ENCODE measurements around the gene CD84.
"Not testable (repeated sequence)": the region's sequence is repeated elsewhere in the genome, so short reads cannot be mapped to it uniquely, and the experiment has no call there.

Gene CD84

DNA sequence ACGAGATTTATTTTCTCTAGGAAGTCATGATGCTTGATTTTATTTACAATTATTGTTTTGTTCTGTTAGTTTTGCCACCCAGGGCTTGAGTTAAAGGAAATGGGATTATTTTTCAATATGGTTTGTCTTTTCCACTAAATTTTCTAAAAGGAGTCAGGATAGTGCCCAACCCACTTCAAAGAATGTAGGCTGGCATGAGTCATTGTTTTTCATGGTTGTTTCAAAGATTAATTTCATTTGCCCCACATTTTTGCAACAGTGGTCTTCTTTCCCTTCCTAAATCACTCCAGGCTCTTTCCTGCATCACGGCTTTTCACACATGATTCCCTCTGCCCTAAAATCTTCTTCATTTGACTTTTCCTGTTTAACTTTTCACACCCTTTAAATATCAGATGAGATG, 58.7 kb downstream of the CD84 start:
- Histone ChIP-seq H2AFZ (ENCODE audit: low read depth) (no peak overlapping the region), H3K36me3 (ENCODE audit: insufficient read depth) (no peaks in the 10 kb centered on the region), H3K9ac (no peak overlapping the region), H3K27ac (no peak overlapping the region), H3K4me1 (ENCODE audit: low read depth, poor library complexity, severe bottlenecking) (no peaks in the 10 kb centered on the region), H3K79me2 (ENCODE audit: insufficient read depth, low read depth) (no peaks in the 10 kb centered on the region), H3K4me3 (IDR thresholded peaks at IDR 0.05; ENCODE audit: insufficient read depth, low read depth, low read length) (peak overlapping the region; percentile 8), H3K4me2 (no peak overlapping the region), H4K20me1 (ENCODE audit: insufficient read depth) (no peaks in the 10 kb centered on the region), H3K27me3 (ENCODE audit: insufficient read depth, low read depth) (no peaks in the 10 kb centered on the region)
- no peak for TF ChIP-seq CTCF (conservative IDR thresholded peaks at IDR 0.05; ENCODE audit: low read depth, low read length)

- H3K4me2 ChIP-seq: no peak overlapping the region
- no peaks in the 10 kb centered on the region for H3K4me1 ChIP-seq (ENCODE audit: low read depth, poor library complexity, severe bottlenecking)
- no peak overlapping the region for H3K27ac ChIP-seq
- no peaks in the 10 kb centered on the region for H3K79me2 ChIP-seq (ENCODE audit: insufficient read depth, low read depth)
- no peaks in the 10 kb centered on the region for H3K36me3 ChIP-seq (ENCODE audit: insufficient read depth)
- no peak overlapping the region for H2AFZ ChIP-seq (ENCODE audit: low read depth)
- H3K27me3 ChIP-seq (ENCODE audit: insufficient read depth, low read depth): no peaks in the 10 kb centered on the region
- no peaks in the 10 kb centered on the region for H4K20me1 ChIP-seq (ENCODE audit: insufficient read depth)
- peak; percentile 51 for TF ChIP-seq CTCF (conservative IDR thresholded peaks at IDR 0.05; ENCODE audit: low read depth, low read length)
- no peak overlapping the region for H3K9ac ChIP-seq
- peak overlapping the region; percentile 8 for H3K4me3 ChIP-seq (IDR thresholded peaks at IDR 0.05; ENCODE audit: insufficient read depth, low read depth, low read length)
These were observed 59.5 kb downstream of the CD84 start for GRCh38 chr1:160519642-160520435.

DNA sequence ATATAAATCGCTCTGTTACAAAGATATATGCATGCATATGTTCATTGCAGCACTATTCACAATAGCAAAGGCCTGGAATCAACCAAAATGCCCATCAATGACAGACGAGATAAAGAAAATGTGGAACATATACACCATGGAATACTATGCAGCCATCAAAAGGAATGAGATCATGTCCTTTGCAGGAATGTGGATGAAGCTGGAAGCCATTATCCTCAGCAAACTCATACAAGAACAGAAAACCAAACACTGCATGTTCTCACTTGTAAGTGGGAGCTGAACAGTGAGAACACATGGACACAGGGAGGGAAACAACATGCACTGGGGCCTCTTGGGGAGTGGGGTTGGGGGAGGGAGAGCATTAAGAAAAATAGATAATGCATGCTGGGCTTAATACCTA, 61.8 kb downstream of the CD84 start:
- not testable (repeated sequence) for H3K4me2 ChIP-seq; H3K79me2 ChIP-seq (ENCODE audit: insufficient read depth, low read depth); H3K4me3 ChIP-seq (IDR thresholded peaks at IDR 0.05; ENCODE audit: insufficient read depth, low read depth, low read length)

DNA sequence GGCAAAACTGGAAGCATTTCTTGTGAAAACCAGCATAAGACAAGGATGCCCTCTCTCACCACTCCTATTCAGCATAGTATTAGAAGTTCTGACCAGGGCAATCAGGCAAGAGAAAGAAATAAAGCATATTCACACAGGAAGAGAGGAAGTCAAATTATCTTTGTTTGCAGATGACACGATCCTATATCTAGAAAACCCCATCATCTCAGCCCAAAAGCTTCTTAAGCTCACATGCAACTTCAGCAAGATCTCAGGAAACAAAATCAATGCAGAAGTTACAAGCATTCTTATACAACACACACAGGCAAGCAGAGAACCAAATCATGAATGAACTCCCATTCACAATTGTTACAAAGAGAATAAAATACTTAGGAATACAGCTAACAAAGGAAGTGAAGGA, 63.4 kb downstream of the CD84 start:
- not testable (repeated sequence) for H3K4me3 ChIP-seq (IDR thresholded peaks at IDR 0.05; ENCODE audit: insufficient read depth, low read depth, low read length)

More for the DNA sequence above, 61.8 kb downstream of the CD84 start:
- not testable (repeated sequence) for H4K20me1 ChIP-seq (ENCODE audit: insufficient read depth); H3K27ac ChIP-seq; H3K27me3 ChIP-seq (ENCODE audit: insufficient read depth, low read depth); H2AFZ ChIP-seq (ENCODE audit: low read depth); H3K4me1 ChIP-seq (ENCODE audit: low read depth, poor library complexity, severe bottlenecking); H3K36me3 ChIP-seq (ENCODE audit: insufficient read depth); H3K9ac ChIP-seq

GRCh38 chr1:160504651-160505050, 74.6 kb downstream of the CD84 start:
- Histone ChIP-seq H3K36me3 (ENCODE audit: insufficient read depth) (no peaks in the 10 kb centered on the region), H3K4me1 (ENCODE audit: low read depth, poor library complexity, severe bottlenecking) (no peaks in the 10 kb centered on the region), H4K20me1 (ENCODE audit: insufficient read depth) (no peaks in the 10 kb centered on the region), H2AFZ (ENCODE audit: low read depth) (no peak overlapping the region), H3K27ac (no peak overlapping the region), H3K4me3 (IDR thresholded peaks at IDR 0.05; ENCODE audit: insufficient read depth, low read depth, low read length) (no peak overlapping the region), H3K79me2 (ENCODE audit: insufficient read depth, low read depth) (no peaks in the 10 kb centered on the region), H3K4me2 (no peak overlapping the region), H3K9ac (no peak overlapping the region), H3K27me3 (ENCODE audit: insufficient read depth, low read depth) (no peaks in the 10 kb centered on the region)
- TF ChIP-seq CTCF (conservative IDR thresholded peaks at IDR 0.05; ENCODE audit: low read depth, low read length): no peak

More for the DNA sequence above, 63.4 kb downstream of the CD84 start:
- H3K79me2 ChIP-seq (ENCODE audit: insufficient read depth, low read depth); H3K4me2 ChIP-seq; H4K20me1 ChIP-seq (ENCODE audit: insufficient read depth); H3K36me3 ChIP-seq (ENCODE audit: insufficient read depth); H2AFZ ChIP-seq (ENCODE audit: low read depth); H3K27me3 ChIP-seq (ENCODE audit: insufficient read depth, low read depth); H3K4me1 ChIP-seq (ENCODE audit: low read depth, poor library complexity, severe bottlenecking); H3K27ac ChIP-seq; H3K9ac ChIP-seq: not testable (repeated sequence)
